ENCODE measurements around the gene EYA2.

Gene EYA2

DNA sequence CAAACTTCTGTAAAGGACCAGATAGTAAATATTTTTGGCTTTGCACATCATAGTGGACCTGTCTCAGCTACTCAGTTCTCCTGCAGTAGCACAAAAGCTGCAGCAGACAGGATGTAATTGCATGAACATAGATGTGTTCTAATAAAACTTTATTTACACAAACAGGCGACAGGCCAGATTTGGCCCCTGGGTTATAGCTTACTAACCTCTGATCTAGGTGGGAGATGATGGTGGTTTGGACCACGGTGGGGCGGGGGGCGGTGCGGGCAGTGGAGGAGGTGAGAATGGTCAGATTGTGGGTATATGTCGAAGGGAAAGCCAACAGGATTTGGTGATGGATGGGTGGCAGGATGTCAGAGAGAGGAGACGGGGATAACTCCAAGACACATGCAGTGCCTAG is 265.6 kb downstream of the EYA2 start:
- in situ Hi-C loops (cut with MboI; ENCODE audit: low sequenced_read_pairs, unreplicated experiment), result no loop called here
- DNase-seq (ENCODE audit: low spot score), result no peak
- TF ChIP-seq, protein P1, sequence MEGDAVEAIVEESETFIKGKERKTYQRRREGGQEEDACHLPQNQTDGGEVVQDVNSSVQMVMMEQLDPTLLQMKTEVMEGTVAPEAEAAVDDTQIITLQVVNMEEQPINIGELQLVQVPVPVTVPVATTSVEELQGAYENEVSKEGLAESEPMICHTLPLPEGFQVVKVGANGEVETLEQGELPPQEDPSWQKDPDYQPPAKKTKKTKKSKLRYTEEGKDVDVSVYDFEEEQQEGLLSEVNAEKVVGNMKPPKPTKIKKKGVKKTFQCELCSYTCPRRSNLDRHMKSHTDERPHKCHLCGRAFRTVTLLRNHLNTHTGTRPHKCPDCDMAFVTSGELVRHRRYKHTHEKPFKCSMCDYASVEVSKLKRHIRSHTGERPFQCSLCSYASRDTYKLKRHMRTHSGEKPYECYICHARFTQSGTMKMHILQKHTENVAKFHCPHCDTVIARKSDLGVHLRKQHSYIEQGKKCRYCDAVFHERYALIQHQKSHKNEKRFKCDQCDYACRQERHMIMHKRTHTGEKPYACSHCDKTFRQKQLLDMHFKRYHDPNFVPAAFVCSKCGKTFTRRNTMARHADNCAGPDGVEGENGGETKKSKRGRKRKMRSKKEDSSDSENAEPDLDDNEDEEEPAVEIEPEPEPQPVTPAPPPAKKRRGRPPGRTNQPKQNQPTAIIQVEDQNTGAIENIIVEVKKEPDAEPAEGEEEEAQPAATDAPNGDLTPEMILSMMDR (IDR thresholded peaks at IDR 0.05; ENCODE audit: borderline replicate concordance, control extremely low read depth, extremely low read depth, insufficient read depth, missing control alignments), result no peak

DNA sequence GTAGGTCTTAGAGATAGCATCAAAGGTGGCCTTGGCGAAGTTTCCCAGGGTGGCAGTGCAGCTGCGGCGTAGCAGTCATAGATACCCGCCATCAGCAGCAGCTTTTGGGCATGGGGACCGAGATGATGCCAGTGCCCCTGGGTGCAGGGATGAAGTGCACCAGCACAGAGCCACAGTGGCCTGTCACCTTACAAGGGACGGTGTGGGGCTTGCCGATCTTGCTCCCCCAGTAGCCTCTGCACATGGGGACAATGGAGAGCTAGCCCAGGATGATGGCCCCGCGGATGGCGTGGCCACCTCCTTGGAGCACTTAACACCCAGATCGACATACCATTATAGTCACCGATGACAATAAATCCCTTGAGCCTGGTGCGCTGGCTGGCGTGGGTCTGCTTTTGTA is 266.3 kb downstream of the EYA2 start:
- no peak for DNase-seq (ENCODE audit: low spot score)
- TF ChIP-seq, protein P1 (IDR thresholded peaks at IDR 0.05; ENCODE audit: borderline replicate concordance, control extremely low read depth, extremely low read depth, insufficient read depth, missing control alignments), result no peak
- in situ Hi-C loops (cut with MboI; ENCODE audit: low sequenced_read_pairs, unreplicated experiment), result no loop called here

DNA sequence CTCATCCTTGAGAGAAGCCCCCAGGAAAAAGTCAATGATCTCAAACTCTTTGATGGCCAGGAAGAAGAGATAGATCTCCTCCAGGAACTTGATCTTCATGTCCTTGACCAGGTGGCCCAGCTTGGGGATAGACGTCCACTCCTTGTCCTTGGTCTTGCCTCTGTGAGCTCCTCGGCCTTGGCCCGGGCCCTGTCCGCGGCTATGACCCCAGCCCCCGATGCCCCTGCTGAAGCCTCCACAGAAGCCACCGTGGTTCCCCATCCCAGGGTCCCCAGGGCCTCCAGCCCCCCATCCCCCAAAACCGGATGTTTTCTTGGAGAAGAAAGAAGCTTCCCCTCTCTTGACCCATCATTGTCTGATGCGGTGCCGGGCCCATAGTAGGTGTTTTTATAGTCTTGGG is 266.8 kb downstream of the EYA2 start:
- TF ChIP-seq, protein P1 (IDR thresholded peaks at IDR 0.05; ENCODE audit: borderline replicate concordance, control extremely low read depth, extremely low read depth, insufficient read depth, missing control alignments), result no peak
- in situ Hi-C loops (cut with MboI; ENCODE audit: low sequenced_read_pairs, unreplicated experiment), result no loop called here
- no peak for DNase-seq (ENCODE audit: low spot score)

DNA sequence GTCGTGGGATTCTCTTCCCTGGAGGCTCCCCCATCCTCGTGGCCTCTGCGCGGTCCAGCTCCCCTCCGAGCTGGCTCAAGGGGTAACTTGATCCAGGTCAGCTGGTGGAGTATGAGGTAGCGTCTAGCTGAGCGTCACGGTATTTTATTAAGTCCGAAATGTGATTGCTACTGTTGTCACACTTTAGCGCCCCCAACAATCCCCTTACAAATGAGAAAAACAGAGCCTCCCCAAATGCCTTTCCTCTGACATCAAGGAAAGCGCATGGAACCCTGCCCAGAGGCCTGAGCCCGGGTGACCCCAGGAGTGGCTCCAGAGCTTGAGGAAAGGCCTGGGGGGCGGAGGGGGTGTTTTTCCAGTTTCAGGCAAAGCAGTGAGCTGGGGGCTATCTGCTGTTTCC is 269.5 kb downstream of the EYA2 start:
- no peak for DNase-seq (ENCODE audit: low spot score)
- TF ChIP-seq, protein P1 (IDR thresholded peaks at IDR 0.05; ENCODE audit: borderline replicate concordance, control extremely low read depth, extremely low read depth, insufficient read depth, missing control alignments), result no peak
- in situ Hi-C loops (cut with MboI; ENCODE audit: low sequenced_read_pairs, unreplicated experiment), result no loop called here

DNA sequence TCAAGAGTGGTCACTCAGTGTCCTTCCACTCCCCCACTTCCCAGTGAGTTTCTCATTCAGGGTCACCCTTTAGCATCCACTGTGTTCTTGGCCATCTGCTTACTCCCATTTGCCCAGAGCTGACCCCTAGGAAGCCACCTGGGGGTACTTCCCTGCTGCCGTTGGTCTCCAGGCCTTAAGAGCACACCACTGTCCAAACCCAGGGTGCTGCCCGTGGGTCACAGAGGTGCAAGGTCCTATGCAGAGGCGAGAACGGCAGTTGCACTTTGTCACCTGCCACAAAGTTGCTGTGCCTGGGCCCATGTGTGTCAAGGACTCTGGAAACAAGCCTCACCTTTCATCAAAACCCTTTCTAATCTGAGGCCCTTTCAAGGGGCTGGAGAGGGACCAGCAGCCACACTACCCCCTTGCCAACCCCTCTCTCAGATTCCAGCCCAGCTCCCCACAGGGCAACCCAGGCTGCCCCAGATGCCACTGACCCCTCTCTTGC is 270.8 kb downstream of the EYA2 start:
- in situ Hi-C loops (cut with MboI; ENCODE audit: low sequenced_read_pairs, unreplicated experiment), result no loop called here
- no peak for DNase-seq (ENCODE audit: low spot score)

DNA sequence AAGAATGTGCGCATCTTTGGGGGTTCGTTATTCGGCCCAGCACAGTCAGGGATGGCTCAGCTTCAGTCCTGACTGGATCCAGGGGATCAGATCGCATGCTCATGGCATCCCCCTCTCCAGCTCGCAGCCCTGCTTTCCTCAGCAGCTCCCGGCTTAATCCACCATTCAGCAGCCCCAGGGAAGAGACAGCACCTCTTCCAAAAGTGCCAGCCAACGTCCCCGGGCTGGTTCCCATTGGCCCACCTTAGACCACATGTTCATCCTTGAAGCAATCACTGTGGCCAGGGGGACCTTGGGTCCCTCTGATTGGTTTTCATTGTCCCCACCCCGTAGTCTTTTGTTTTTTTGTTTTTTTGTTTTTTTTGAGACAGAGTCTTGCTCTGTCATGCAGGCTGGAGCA is 273.2 kb downstream of the EYA2 start:
- DNase-seq (ENCODE audit: low spot score), result no peak
- TF ChIP-seq, protein P1 (IDR thresholded peaks at IDR 0.05; ENCODE audit: borderline replicate concordance, control extremely low read depth, extremely low read depth, insufficient read depth, missing control alignments), result no peak
- in situ Hi-C loops (cut with MboI; ENCODE audit: low sequenced_read_pairs, unreplicated experiment), result no loop called here

More for the DNA sequence above, 270.8 kb downstream of the EYA2 start:
- TF ChIP-seq, protein P1 (IDR thresholded peaks at IDR 0.05; ENCODE audit: borderline replicate concordance, control extremely low read depth, extremely low read depth, insufficient read depth, missing control alignments), result no peak

DNA sequence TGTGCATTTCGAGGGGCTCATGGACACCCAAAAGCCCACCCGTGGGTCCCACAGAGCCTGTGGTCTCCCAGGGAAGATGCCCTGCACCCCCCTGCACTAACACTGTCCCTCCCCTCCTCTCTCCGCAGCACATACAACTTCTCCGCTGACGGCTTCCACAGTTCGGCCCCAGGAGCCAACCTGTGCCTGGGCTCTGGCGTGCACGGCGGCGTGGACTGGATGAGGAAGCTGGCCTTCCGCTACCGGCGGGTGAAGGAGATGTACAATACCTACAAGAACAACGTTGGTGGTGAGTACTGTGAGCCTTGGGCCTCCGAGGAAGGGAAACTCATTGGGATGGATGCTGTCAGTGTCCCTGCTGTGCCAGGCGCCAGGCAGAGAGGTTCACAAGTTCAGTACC is 277.9 kb downstream of the EYA2 start:
- DNase-seq (ENCODE audit: low spot score), result no peak
- in situ Hi-C loops (cut with MboI; ENCODE audit: low sequenced_read_pairs, unreplicated experiment), result no loop called here

More for the DNA sequence above, 277.9 kb downstream of the EYA2 start:
- TF ChIP-seq, protein P1 (IDR thresholded peaks at IDR 0.05; ENCODE audit: borderline replicate concordance, control extremely low read depth, extremely low read depth, insufficient read depth, missing control alignments), result no peak

Measured in GM13976 (cell line).